GM12892 (cell line): Measurements from ENCODE around the gene FICD.

ENCODE experiments used
- POLR2A ChIP-seq: IDR thresholded peaks from 2 replicates; pipeline ENCODE4 v1.6.1; 2011; ENCODE audit warnings: low read depth, low read length, control low read depth
- POLR2AphosphoS5 ChIP-seq: IDR thresholded peaks from 2 replicates; pipeline ENCODE4 v1.6.1; 2011; ENCODE audit warnings: low read depth, low read length, control low read depth

DNA sequence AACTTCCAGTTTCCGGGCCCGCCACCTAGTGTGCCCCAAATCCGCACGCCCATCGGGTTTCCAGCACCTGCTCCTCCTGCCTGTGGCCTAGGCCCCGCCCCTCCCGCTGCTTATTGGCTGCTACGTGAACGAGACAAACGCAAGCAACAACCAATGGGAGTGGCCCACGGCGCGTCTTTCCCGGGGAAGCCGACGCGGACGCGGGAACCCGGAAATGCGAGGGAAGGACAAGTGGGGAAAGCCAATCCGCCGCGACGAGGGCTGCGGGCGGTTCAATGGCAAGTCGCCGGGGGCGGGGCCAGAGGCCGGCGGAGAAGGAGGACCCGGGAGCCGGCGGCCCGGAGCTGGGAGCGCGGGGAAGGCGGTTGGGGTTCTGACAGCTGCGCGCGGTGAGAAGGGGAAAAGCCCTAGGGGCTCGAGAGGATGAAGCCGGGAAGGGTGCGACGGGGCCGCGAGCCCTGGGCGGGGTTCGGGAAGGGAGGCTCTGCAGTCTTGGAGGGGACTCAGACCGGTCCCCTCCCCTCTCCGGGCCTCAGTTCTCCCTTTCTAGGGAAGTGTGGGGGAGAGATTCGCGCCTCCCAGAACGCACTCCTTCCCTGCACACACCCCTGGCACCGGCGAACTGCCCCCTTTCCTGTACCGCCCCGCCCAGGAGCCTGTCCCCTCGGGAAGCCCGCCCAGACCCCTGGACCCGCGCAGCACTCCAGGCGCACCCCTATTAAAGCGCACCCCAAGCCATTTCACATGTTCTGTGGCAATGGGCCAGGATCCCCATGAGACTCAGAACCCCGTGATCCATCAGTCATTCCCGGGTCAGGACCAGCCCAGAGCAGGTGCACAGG lies at the start of gene FICD:
- TF ChIP-seq POLR2A: peak; percentile 85
- peak; percentile 82 for TF ChIP-seq POLR2AphosphoS5
